GM21723 (cell line): ENCODE measurements around the gene BTAF1.
A peak's percentile ranks its signal among the peaks of the same experiment; 100 is the strongest.

ENCODE experiments used
- ATAC-seq: cut with Tn5 transposase; IDR thresholded peaks from one replicate; pipeline ENCODE4 v1.9.1; 2021; ENCODE audit warnings: mild to moderate bottlenecking, moderate library complexity; ENCODE audit not compliant: unreplicated experiment

Gene BTAF1

GRCh38 chr10:91907914-91908336 is 15.6 kb upstream of the BTAF1 start:
- ATAC-seq: no peak

DNA sequence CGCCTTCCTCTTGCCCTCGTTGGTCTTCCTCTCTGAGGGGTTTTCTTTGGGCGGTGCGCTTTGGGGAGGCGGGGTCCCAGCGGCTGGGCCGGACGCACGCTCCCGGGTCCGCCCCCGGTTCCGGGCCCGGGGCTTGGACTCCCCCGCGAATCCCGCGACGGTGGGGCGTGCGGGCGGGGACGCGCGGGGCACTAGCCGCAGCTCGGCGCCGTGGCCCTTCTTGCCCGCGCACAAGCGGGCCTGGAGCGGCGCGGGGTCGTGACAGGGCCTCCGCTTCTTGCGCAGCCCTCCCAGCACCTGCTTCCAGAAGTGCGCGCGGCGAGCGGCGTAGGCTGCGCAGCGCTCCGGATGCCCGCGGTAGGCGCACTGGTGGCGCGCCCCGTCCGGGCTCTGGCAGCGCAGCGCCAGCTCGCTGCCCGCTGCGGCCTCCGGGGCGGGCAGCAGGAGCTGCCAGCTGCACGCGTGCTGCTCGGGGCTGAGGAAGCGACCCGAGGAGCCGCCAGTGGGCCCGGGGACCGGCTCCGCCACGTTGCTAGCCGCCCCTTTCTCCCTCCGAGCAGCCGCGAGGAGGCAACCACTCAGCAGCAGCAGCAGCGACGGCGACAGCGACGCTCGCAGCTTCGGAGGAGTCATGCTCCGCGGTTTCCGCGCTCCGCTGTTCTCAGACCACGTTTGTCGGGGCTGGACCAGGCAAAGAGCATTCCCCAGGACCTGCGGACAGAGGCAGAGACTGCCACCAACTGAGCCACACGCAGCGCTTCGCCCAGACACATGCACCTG is 15.0 kb upstream of the BTAF1 start:
- ATAC-seq: peak; percentile 95

DNA sequence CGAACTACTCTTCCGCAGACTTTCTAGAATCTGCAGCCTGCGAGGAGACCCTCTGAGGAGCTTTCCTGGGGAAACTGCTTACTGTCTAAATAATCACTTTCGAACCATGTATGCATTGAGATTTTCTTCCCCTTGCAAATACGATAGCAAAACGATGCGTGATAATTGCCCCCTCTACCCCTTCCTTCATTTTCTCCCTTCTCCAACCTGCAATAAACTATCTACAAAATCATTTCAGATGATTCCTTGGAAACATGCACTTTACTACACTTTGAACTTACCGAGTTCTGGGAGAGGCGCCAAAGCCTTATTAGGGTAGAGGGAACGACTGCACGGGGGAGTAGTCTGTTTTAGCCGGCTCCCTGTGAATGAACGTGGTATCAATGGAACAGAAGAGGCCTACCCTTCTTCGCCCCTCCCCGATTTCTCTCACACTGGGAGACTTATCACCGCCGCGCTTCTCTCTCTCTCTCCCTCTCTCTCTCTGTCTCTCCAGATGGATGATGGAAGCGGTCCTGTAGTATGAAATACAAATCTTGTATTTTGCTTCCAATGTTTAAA is 14.4 kb upstream of the BTAF1 start, which contains the start of gene FGFBP3:
Gene FGFBP3, minus strand, starts transcription at position 370 of the 561 bp plus-strand sequence. CDS start 517 bp downstream, outside the sequence.
- no peak for ATAC-seq

- no peak for ATAC-seq
Observed at GRCh38 chr10:91910467-91910866, 13.1 kb upstream of the BTAF1 start.

GRCh38 chr10:91919651-91920050 is 3.9 kb upstream of the BTAF1 start:
- no peak for ATAC-seq

DNA sequence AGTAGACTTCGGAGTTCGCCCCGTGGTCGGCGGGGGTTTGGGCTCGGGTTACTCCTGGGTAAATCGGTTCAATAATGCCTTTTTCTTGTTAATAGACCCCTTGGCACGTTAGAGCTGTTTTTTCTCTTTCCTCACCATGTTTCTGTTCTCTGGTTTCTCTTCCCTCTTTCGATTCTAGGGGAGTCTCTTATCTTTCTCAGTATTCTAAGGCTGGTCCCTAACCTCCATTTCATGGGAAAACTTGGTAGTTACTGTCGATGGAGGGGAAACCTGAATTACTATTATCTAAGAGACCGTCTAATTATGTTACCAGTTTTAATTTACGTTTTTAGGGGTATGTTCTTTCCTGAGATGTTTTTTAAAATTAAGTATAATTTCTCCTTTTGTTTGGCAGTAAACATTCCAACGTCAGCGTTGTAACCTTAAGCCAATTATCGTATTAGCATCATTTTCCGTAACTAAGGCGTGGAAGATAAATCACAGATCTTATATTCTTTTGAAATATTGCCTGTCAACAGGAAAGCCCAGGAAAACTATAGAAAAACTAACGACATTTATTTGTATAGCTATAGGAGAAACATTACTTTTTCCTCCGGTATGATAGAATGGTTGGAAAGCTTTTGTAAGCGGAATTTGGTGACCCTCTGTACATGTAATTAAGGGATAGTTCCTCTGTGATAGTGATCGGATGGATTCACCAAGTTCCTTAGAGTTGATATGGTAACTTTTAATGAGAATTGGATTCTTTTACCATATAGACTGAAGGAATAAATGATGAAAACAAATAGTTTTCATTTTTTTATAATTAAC is 847 bp downstream of the BTAF1 start:
- ATAC-seq: peak; percentile 42

DNA sequence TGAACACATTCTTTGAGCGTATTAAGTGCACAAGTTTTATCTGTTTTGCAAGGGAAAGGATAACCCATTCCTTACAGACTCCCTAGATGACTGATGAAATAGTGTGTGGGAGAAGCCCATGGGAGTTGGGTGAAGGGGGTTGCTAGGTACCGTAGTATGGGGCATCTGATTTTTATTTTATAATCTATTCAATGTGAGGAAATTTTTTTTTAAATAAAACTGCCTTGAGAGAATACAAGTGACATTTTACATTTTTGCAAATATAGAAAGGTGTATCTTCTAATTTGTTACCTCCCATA is 1.4 kb downstream of the BTAF1 start:
- no peak for ATAC-seq

DNA sequence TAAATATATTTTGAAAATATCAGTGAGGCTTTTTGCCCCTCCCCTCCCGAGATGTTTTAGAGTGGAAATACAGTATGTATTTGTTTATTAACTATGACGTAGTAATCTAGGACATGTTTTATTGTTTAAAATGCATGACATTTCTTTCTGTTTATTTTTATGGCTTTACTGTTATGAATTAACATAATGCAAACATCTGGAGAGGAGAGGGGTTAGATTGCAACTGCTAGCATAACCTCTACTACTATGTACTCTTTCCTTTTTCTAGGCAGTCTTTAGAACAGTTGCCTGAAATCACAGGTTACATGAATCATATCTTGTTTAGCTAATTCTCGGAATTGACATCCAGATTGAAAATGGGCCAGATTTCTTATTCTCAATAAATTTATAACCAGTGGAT is 7.4 kb downstream of the BTAF1 start:
- no peak for ATAC-seq

- ATAC-seq: no peak
Observed at GRCh38 chr10:91931526-91932190, 8.1 kb downstream of the BTAF1 start.

GRCh38 chr10:91932737-91933136 is 9.2 kb downstream of the BTAF1 start:
- ATAC-seq: no peak

GRCh38 chr10:91935886-91936285 is 12.3 kb downstream of the BTAF1 start:
- ATAC-seq: no peak

DNA sequence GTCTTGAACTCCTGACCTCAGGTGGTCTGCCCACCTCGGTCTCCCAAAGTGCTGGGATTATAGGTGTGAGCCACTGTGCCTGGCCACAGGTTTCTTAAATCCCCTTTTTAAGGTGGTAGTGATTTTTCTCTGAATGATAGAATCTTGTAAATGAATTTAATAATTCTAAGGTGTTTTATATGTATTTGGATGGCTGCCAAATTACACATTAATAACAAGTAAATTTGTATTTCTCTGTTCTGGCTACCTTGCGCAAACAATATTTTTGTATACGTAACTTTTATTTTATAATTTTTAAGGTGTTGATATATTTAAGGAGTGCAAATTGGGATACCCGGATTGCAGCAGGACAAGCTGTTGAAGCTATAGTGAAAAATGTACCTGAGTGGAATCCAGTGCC is 16.1 kb downstream of the BTAF1 start:
- no peak for ATAC-seq

DNA sequence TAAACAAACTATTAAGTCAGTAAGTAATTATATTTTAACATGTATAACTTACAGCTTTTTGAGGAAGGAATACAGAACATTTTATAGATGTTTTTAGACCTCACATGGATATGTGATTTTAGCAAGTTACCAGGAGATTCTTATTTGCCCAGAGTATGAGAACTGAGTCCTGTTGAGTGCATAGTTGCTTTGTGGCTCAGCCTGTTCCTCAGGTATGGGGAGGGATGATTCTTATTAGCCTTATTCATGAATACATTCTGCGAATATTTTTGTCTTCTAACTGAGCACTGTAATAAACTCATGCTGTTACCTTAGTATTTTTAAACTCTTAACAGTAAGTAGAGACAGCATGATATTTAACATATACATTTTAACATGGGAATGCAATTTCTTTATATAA is 17.9 kb downstream of the BTAF1 start:
- ATAC-seq: no peak

DNA sequence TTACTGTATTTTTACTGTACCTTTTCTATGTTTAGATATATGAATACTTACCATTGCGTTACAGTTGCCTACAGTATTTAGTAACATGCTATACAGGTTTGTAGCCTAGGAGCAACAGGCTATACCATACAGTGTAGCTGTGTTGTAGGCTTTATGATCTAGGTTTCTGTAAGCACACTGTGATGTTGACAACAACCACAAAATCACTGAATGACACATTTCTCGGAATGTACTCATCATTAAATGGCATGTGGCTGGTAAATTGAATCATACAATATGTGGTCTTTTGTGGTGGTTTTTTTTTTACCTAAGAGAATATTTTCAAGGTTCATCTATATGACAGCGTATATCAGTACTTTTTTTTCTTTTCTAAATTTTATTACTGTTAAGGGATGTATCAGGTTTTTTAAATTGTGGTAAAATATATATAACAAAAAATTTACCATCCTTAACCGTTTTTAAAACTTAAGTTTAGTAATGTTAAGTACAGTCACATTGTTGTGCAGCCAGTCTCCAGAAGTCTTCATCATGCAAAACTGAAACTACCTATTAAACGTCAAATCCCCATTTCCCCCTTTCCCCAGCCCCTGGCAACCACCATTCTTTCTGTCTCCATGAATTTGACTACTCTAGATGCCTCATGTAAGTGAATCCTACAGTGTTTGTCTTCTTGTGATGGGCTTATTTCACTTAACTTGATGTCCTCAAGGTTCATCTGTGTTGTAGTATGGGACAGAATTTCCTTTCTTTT is 21.5 kb downstream of the BTAF1 start:
- no peak for ATAC-seq

GRCh38 chr10:91953600-91954160 is 30.1 kb downstream of the BTAF1 start:
- no peak for ATAC-seq

DNA sequence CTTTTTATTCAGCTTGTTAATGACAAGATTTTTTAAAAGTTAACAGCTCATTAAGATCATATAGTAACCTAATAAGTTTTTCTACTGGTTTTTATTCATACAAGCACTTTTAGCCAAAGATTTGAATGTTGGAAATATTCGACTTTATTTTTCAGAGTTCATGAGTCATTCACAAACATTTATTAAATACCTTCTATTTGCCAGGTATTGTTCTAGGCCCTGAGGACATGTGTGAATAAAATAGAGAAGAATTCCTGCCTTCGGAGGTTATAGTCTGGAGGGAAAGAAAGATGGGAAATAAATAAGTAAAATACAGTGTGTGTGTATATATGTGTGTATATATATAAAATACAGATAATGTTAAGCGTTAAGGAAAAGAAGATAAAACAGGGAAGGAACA is 31.5 kb downstream of the BTAF1 start:
- no peak for ATAC-seq

DNA sequence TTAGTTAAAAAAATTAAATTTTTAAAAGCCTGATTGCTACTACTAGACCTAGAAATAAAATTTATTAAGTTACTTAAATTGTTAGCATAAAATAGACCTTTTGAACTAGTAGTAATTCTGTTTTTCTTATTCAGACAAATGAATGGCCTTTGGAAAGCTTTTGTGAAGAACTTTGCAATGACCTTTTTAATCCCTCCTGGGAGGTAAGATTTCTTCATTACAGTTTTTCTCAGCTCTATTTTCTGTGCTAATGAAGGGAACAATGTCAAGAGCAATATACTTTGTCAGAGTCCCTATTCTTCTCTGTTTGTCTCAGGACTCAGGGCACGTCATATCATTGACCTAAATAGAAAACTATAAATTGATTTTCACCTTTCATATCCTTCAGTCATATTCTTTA is 33.5 kb downstream of the BTAF1 start:
- no peak for ATAC-seq

DNA sequence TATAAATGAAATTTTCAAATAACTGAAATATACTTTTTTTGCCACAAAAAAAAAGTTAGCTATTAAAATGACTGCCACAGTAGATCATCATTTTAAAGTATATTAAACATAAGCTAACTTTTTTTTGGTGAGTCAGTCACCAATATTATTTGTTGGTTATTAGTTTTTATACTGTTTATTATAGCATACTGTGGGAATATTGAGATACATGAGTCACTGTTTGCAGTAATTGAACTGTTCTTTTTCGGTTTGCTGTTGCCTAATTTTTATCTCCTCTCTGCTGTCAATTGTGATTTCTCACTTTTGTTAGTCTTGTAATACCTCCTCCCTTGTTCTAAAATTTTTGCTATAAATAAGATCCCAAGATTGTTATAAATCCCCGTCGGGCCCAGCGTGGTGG is 45.7 kb downstream of the BTAF1 start:
- no peak for ATAC-seq

- no peak for ATAC-seq
Observed at GRCh38 chr10:91974960-91975359, 51.4 kb downstream of the BTAF1 start.

DNA sequence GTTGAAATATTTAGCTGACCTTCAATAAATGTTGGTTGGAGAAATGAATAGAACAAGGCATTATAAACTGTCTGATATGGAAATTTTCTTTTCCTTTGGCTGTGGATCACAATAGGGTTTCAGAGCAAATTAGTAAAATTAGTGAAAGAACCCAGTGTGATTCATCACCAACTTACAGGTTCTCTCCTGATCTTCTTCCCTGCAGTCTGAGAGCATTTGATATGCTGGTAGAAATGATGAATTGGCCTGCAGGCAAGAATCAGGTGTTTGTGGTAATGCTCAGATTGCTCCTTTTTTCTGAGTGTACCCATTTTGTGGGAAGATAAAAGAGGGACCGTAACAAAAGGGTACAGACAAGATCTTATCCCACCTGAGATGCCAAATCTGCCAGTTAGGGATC is 51.9 kb downstream of the BTAF1 start:
- ATAC-seq: no peak
